Body of pancreas (tissue), 4 donors: ENCODE results near the gene AGAP1.

Source experiments
- CTCF ChIP-seq, 7 experiments: fragments of 450-650 bp in 4 of 7; fragments of 200-600 bp in 3 of 7; sonication (generic) in 3 of 7; IDR thresholded peaks; one replicate each; pipeline ENCODE4 v1.5.1; 2016 to 2019; ENCODE audit warnings: antibody characterized with exemption in 7 of 7
- POLR2A ChIP-seq, 3 donors: fragments of 450-650 bp; IDR thresholded peaks; one replicate each; pipeline ENCODE4 v1.6.1; 2016; ENCODE audit warnings: antibody characterized with exemption in 3 of 3, mild to moderate bottlenecking in 2 of 3

GRCh38 chr2:235501673-235502031 is 7.8 kb downstream of the AGAP1 start:
- no peak for TF ChIP-seq CTCF (IDR thresholded peaks at IDR 0.05)
- no peak for TF ChIP-seq POLR2A (IDR thresholded peaks at IDR 0.05)
